HCT116 (cell line): ENCODE results near the gene ELFN2. TPM values are rescaled to one million over a fixed set of nuclear protein-coding genes. Genes with fewer than 3 reads are reported as not detected.

ENCODE experiments used
- ATAC-seq: fragments of 200-7000 bp; cut with Tn5 transposase; 2 replicates; pipeline ENCODE4 v1.9.1; 2020; ENCODE audit warnings: mild to moderate bottlenecking, moderate library complexity
- BruUV-seq: library from RNA; stranded (reverse); fragments of 400-500 nt; replicated peaks from 2 replicates; lab custom pipeline; 2021; lab: Mats Ljungman, UMichigan
- CTCF ChIA-PET: fragments of 300-600 bp; sonication (Branson Sonifier 250); formaldehyde crosslinking; loops from one replicate; lab custom pipeline; 2021; ENCODE audit warnings: antibody characterized with exemption; lab: Charles Lee
- POLR2A ChIA-PET: fragments of 300-600, 350-600 bp; sonication (Branson Sonifier 250); formaldehyde crosslinking; loops from one replicate; lab custom pipeline; 2021; ENCODE audit warnings: antibody characterized with exemption; lab: Charles Lee
- RAD21 ChIA-PET, 2 experiments: fragments of 300-600 bp; sonication (Branson Sonifier 250); formaldehyde crosslinking; loops; one replicate each; lab custom pipeline; 2023; ENCODE audit warnings: low total read pairs in 2 of 2; ENCODE audit not compliant: uncharacterized antibody in 2 of 2, unreplicated experiment in 2 of 2, low non-redundant PET in 1 of 2; lab: Charles Lee
- DNase-seq: peaks from one replicate; pipeline ENCODE4 v3.0.0-alpha.2; 2010; ENCODE audit warnings: low read depth, low spot score
- H2AFZ ChIP-seq: fragments of 200-600 bp; shearing (Covaris generic), sonication (generic); 2 replicates; pipeline ENCODE4 v1.6.1; 2017; ENCODE audit warnings: low read depth, mixed run types, mixed read lengths, antibody characterized with exemption, low read length; ENCODE audit not compliant: poor library complexity, severe bottlenecking
- H3K27ac ChIP-seq: 2 replicates; pipeline ENCODE4 v1.5.1; 2012; ENCODE audit warnings: low read depth, low read length
- H3K27me3 ChIP-seq: fragments of 200-600 bp; sonication (generic); 2 replicates; pipeline ENCODE4 v1.6.1; 2016; ENCODE audit warnings: mixed run types, low read length, mixed read lengths; ENCODE audit not compliant: insufficient read depth
- H3K36me3 ChIP-seq, 2 experiments: fragments of 200-500 bp in 1 of 2; fragments of 200-600 bp in 1 of 2; sonication (Bioruptor generic) in 1 of 2; sonication (generic) in 1 of 2; 2 replicates each; pipeline versions ENCODE4 v1.5.1 to v1.6.1; 2014 to 2016; ENCODE audit warnings: low read length in 2 of 2, inconsistent platforms in 1 of 2, mixed read lengths in 1 of 2, mixed run types in 1 of 2; ENCODE audit not compliant: insufficient read depth in 2 of 2, control insufficient read depth in 1 of 2
- H3K4me1 ChIP-seq, 2 experiments: fragments of 200-600 bp in 1 of 2; sonication (generic) in 1 of 2; 2 replicates each; pipeline versions ENCODE4 v1.5.1 to v1.6.1; 2012 to 2017; ENCODE audit warnings: low read length in 2 of 2, inconsistent platforms in 1 of 2, mild to moderate bottlenecking in 1 of 2, mixed read lengths in 1 of 2, mixed run types in 1 of 2, moderate library complexity in 1 of 2; ENCODE audit not compliant: insufficient read depth in 2 of 2, control insufficient read depth in 1 of 2
- H3K4me2 ChIP-seq: fragments of 200-600 bp; sonication (generic); 2 replicates; pipeline ENCODE4 v1.6.1; 2017; ENCODE audit warnings: mixed run types, low read length, mixed read lengths
- H3K4me3 ChIP-seq, 2 experiments: fragments of 200-600 bp in 1 of 2; sonication (generic) in 1 of 2; replicated peaks in 1 of 2; 2 replicates each; pipeline ENCODE4 v1.5.1; 2011 to 2016; ENCODE audit warnings: low read length in 2 of 2, control low read depth in 1 of 2, low read depth in 1 of 2, mild to moderate bottlenecking in 1 of 2, mixed read lengths in 1 of 2, mixed run types in 1 of 2
- H3K79me2 ChIP-seq: fragments of 200-600 bp; sonication (generic); 2 replicates; pipeline ENCODE4 v1.6.1; 2017; ENCODE audit warnings: mild to moderate bottlenecking, mixed run types, low read length, moderate library complexity, mixed read lengths; ENCODE audit not compliant: insufficient read depth
- H3K9ac ChIP-seq: fragments of 200-600 bp; sonication (generic); 2 replicates; pipeline ENCODE4 v1.6.1; 2016; ENCODE audit warnings: low read length, mixed read lengths
- H3K9me2 ChIP-seq: fragments of 200-600 bp; sonication (generic), shearing (Covaris generic); 2 replicates; pipeline ENCODE4 v1.6.1; 2017; ENCODE audit warnings: mixed run types, mild to moderate bottlenecking, moderate library complexity; ENCODE audit not compliant: insufficient read depth
- H3K9me3 ChIP-seq, 2 experiments: fragments of 200-500 bp in 1 of 2; fragments of 200-600 bp in 1 of 2; sonication (Bioruptor generic) in 1 of 2; sonication (generic) in 1 of 2; 2 replicates each; pipeline ENCODE4 v1.6.1; 2014 to 2017; ENCODE audit warnings: low read length in 2 of 2, mixed read lengths in 2 of 2, inconsistent platforms in 1 of 2, low read depth in 1 of 2, mild to moderate bottlenecking in 1 of 2, mixed run types in 1 of 2, moderate library complexity in 1 of 2; ENCODE audit not compliant: control insufficient read depth in 1 of 2, insufficient read depth in 1 of 2
- H4K20me1 ChIP-seq: fragments of 200-600 bp; sonication (generic), shearing (Covaris generic); 2 replicates; pipeline ENCODE4 v1.6.1; 2017; ENCODE audit warnings: mixed run types, mild to moderate bottlenecking, moderate library complexity; ENCODE audit not compliant: insufficient read depth
- EGR1 ChIP-seq: IDR thresholded peaks from 2 replicates; pipeline ENCODE4 v1.6.1; 2012; ENCODE audit warnings: low read depth
- ELF1 ChIP-seq: IDR thresholded peaks from 2 replicates; pipeline ENCODE4 v1.6.1; 2012; ENCODE audit warnings: low read depth, borderline replicate concordance
- TCF7L2 ChIP-seq: IDR thresholded peaks from 2 replicates; pipeline ENCODE4 v1.7.0; 2011; ENCODE audit warnings: borderline replicate concordance, inconsistent platforms; ENCODE audit not compliant: insufficient read depth, insufficient read length; ENCODE audit errors: extremely low read depth
- ZNF274 ChIP-seq: fragments of 200-500 bp; sonication (Bioruptor generic); IDR thresholded peaks from 2 replicates; pipeline ENCODE4 v1.6.1; 2014; ENCODE audit warnings: mild to moderate bottlenecking, low read depth, low read length, inconsistent platforms
- intact Hi-C: fragments of 100-400 bp; cut with micrococcal nuclease; formaldehyde crosslinking; loops from 2 replicates; pipeline ENCODE4 v1.10.0; 2022
- total RNA-seq: library from RNA; stranded (reverse); gene quantifications from one replicate; pipeline ENCODE4 v1.2.1, GENCODE V29; 2021; ENCODE audit not compliant: unreplicated experiment
- TF ChIP-seq, protein P1 (sequence below), 3 experiments: fragments of 200-600 bp in 1 of 3; sonication (generic) in 1 of 3; IDR thresholded peaks in 2 of 3; conservative IDR thresholded peaks in 1 of 3; 2 replicates each; pipeline ENCODE4 v1.5.1; 2012 to 2017; ENCODE audit warnings: low read depth in 2 of 3, low read length in 2 of 3, antibody characterized with exemption in 1 of 3, borderline replicate concordance in 1 of 3, control low read depth in 1 of 3, mild to moderate bottlenecking in 1 of 3, mixed read lengths in 1 of 3, mixed run types in 1 of 3, moderate library complexity in 1 of 3; ENCODE audit not compliant: insufficient read depth in 1 of 3
- TF ChIP-seq, protein P2 (sequence below): IDR thresholded peaks from 2 replicates; pipeline ENCODE4 v1.6.1; 2011; ENCODE audit warnings: mild to moderate bottlenecking, low read length, moderate library complexity; ENCODE audit not compliant: insufficient replicate concordance; ENCODE audit errors: extremely low read depth

The ELFN2 gene
- total RNA-seq, 1 experiment from 2014 or later: 45.4 TPM

DNA sequence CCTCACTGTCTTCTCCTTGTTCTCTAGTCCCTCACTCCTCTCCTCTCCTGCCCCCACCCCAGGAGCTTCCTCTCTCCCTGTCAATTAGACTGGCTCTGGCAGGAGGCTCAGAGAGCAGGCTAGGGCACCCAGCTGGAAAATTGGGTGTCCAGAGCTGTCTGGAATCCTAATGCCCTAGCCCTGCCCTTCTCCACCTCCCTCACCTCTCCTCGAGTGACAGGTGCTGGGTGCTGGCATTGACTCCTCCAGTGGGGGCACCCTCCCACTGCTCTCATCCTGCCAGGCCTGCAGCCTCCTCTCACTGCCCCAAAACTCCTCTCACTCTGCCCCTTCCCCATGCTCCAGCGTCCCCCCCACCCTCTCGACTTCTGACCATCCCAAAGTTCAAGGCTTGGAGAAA lies 76.0 kb downstream of the ELFN2 start:
- H4K20me1 ChIP-seq: no peaks in the 10 kb centered on the region
- no peaks in the 10 kb centered on the region for H3K9me2 ChIP-seq
- no peak for DNase-seq
- ATAC-seq: peak; percentile 73
- H3K9me3 ChIP-seq: no peaks in the 10 kb centered on the region
- no TSS peak for BruUV-seq
- no peak overlapping the region for H3K27ac ChIP-seq
- H3K36me3 ChIP-seq: no peaks in the 10 kb centered on the region
- TF ChIP-seq TCF7L2: no peak
- TF ChIP-seq, protein P1, sequence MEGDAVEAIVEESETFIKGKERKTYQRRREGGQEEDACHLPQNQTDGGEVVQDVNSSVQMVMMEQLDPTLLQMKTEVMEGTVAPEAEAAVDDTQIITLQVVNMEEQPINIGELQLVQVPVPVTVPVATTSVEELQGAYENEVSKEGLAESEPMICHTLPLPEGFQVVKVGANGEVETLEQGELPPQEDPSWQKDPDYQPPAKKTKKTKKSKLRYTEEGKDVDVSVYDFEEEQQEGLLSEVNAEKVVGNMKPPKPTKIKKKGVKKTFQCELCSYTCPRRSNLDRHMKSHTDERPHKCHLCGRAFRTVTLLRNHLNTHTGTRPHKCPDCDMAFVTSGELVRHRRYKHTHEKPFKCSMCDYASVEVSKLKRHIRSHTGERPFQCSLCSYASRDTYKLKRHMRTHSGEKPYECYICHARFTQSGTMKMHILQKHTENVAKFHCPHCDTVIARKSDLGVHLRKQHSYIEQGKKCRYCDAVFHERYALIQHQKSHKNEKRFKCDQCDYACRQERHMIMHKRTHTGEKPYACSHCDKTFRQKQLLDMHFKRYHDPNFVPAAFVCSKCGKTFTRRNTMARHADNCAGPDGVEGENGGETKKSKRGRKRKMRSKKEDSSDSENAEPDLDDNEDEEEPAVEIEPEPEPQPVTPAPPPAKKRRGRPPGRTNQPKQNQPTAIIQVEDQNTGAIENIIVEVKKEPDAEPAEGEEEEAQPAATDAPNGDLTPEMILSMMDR (IDR thresholded peaks at IDR 0.05 in 2 of 3, conservative IDR thresholded peaks at IDR 0.05 in 1 of 3; ENCODE audit: borderline replicate concordance in 1 of 3, insufficient read depth in 1 of 3, low read depth in 2 of 3, low read length in 2 of 3): 0 out of 6 replicates have a peak, but pooled peaks of 1 of the 3 experiments have one; percentile 8
- no peak overlapping the region for H3K4me2 ChIP-seq
- H2AFZ ChIP-seq: no peak overlapping the region
- H3K27me3 ChIP-seq: no peaks in the 10 kb centered on the region
- H3K9ac ChIP-seq: no peak overlapping the region
- H3K4me3 ChIP-seq: no peak overlapping the region
- ChIA-PET RAD21 (no interaction called here), CTCF (interaction anchor here (0.6 kb wide), 1 partner anchor 73 kb away, joined by 3 read pairs; no protein-coding TSS in a partner anchor), POLR2A (no interaction called here)
- no peaks in the 10 kb centered on the region for H3K79me2 ChIP-seq
- intact Hi-C loops: no loop called here
- H3K4me1 ChIP-seq: peaks cover 14 to 22% of the 10 kb centered on the region in 2 experiments; a peak in 3 of 4 replicates

DNA sequence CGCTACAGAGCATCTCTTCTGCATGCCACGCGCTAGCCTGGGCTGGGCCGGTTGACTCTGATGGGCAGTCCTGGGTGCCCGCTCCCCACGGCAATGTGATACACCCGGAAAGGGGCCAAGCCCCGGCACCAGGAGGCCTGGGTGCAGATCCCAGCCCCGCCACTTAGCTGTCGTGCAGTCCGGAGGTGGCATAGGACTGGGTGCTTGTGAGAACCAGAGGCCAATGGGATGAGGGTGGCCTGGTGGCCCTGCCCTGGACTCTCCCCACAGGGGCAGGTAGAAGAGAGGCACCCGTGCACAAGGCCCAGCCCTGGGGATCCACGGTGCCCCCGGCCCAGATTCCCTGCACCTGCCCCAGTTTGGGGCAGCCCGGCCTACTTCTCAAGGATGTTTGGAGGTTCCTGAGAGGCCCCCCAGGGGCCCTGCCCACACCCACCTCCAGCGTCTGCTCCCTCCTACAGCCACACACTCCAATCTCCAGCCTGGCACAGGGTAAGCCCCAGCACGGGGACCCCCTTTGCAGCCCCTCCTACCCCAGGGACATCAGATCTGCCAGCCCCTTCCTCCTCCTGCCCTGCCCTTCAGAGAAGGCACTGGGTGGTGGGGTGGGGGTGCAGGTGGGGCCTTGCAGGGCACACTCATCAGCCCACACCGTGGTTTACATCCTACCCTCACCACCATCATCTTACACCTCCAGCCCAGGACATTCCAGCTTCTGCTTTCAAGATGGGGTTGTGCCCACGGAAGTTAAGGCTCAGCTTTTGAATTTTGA lies 78.0 kb downstream of the ELFN2 start:
- DNase-seq: no peak
- POLR2A ChIA-PET: no interaction called here
- H3K27me3 ChIP-seq: no peaks in the 10 kb centered on the region
- no peak for TF ChIP-seq TCF7L2
- TF ChIP-seq ELF1: no peak
- TF ChIP-seq, protein P2, sequence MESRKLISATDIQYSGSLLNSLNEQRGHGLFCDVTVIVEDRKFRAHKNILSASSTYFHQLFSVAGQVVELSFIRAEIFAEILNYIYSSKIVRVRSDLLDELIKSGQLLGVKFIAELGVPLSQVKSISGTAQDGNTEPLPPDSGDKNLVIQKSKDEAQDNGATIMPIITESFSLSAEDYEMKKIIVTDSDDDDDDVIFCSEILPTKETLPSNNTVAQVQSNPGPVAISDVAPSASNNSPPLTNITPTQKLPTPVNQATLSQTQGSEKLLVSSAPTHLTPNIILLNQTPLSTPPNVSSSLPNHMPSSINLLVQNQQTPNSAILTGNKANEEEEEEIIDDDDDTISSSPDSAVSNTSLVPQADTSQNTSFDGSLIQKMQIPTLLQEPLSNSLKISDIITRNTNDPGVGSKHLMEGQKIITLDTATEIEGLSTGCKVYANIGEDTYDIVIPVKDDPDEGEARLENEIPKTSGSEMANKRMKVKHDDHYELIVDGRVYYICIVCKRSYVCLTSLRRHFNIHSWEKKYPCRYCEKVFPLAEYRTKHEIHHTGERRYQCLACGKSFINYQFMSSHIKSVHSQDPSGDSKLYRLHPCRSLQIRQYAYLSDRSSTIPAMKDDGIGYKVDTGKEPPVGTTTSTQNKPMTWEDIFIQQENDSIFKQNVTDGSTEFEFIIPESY: no peak
- TF ChIP-seq EGR1: no peak
- TF ChIP-seq, protein P1 (IDR thresholded peaks at IDR 0.05 in 2 of 3, conservative IDR thresholded peaks at IDR 0.05 in 1 of 3; ENCODE audit: borderline replicate concordance in 1 of 3, insufficient read depth in 1 of 3, low read depth in 2 of 3, low read length in 2 of 3): no peak
- TF ChIP-seq ZNF274: no peak
- CTCF ChIA-PET: no interaction called here
- no peak overlapping the region for H3K27ac ChIP-seq
- H3K9ac ChIP-seq: no peak overlapping the region
- RAD21 ChIA-PET: no interaction called here
- no peak for ATAC-seq
- H3K36me3 ChIP-seq: no peaks in the 10 kb centered on the region
- no peaks in the 10 kb centered on the region for H4K20me1 ChIP-seq
- H3K4me1 ChIP-seq: peaks cover 34 to 39% of the 10 kb centered on the region in 2 experiments; a peak in 3 of 4 replicates
- H2AFZ ChIP-seq: no peak overlapping the region
- no peaks in the 10 kb centered on the region for H3K79me2 ChIP-seq
- no peak overlapping the region for H3K4me3 ChIP-seq
- intact Hi-C loops: no loop called here
- no peak overlapping the region for H3K4me2 ChIP-seq
- no peaks in the 10 kb centered on the region for H3K9me2 ChIP-seq
- no TSS peak for BruUV-seq
- H3K9me3 ChIP-seq: no peaks in the 10 kb centered on the region
